T1000 (cell line): ENCODE results near the gene PTAR1.
A peak's percentile ranks its signal among the peaks of the same experiment; 100 is the strongest.
"Not testable (repeated sequence)": the region's sequence is repeated elsewhere in the genome, so short reads cannot be mapped to it uniquely, and the experiment has no call there.

Experiments
- DNase-seq: peaks from one replicate; lab custom pipeline; 2025; ENCODE audit warnings: mixed read lengths; lab: John Stamatoyannopoulos, UW

PTAR1 gene, protein sequence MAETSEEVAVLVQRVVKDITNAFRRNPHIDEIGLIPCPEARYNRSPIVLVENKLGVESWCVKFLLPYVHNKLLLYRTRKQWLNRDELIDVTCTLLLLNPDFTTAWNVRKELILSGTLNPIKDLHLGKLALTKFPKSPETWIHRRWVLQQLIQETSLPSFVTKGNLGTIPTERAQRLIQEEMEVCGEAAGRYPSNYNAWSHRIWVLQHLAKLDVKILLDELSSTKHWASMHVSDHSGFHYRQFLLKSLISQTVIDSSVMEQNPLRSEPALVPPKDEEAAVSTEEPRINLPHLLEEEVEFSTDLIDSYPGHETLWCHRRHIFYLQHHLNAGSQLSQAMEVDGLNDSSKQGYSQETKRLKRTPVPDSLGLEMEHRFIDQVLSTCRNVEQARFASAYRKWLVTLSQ

DNA sequence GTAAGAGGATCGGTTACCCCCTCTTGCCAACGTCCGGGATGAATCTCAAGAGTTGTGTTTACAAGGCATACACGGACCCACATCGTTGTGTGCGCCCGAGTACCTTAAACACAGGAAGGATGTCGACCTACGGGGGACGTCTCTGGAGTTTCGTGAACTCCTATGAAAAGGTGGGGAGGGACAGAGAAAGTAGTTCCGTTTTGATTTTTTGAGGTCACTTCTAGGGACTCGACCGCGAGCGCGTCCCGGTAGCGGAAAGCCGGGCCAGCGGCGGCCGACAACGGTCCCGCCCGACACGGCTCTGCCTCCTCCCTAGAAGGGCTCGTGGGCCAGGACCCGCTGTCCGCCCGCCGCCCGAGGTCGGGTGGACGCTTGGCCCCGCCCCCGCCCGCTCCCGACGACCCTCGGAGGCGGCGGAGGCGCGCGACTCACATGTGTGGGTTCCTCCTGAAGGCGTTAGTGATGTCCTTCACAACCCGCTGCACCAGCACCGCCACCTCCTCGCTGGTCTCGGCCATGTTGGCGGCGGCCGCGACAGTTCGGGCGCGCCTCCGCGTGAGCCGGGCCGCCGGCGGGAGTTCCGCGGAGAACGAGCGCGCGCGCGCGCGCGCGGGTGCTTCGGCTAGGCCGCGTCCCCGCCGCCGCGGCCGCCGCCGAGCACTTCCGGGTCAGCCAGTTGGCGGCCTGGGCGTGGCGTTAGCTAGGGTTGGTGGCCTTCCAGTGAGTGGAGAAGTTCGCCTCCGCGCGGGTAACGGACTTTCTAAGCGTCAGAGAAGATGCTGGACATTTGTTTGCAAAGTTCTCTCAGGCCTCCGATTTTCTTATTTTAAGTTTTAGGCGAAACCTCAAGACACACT, at the start of gene PTAR1:
TSS of gene PTAR1 (minus strand) at position 591 of the 857 bp plus-strand sequence. CDS start at position 518, 73 bp downstream.
- peak; percentile 81 for DNase-seq

GRCh38 chr9:69809304-69809863, 49.6 kb upstream of the PTAR1 start:
- no peak for DNase-seq

DNA sequence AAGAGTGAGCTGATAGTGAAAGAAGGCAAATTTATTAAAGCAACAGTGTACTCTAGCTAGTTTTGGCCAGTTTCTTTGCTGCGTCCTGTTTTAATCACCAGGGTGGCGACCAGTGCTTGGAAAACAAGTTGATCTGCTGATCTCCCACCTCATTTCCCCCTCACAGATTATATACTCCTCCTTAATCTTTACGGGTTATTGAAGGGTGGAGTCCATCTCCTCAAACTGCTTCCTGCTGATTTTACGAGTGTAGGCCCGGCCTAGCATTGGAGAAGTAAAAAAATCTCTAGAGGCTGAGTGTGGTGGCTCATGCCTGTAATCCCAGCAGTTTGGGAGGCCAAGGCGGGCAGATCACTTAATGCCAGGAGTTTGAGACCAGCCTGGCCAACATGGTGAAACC, 46.8 kb upstream of the PTAR1 start:
- DNase-seq = no peak

GRCh38 chr9:69805962-69806515, 46.2 kb upstream of the PTAR1 start:
- DNase-seq = no peak

- no peak for DNase-seq
These were observed 42.2 kb upstream of the PTAR1 start for GRCh38 chr9:69801989-69802388.

DNA sequence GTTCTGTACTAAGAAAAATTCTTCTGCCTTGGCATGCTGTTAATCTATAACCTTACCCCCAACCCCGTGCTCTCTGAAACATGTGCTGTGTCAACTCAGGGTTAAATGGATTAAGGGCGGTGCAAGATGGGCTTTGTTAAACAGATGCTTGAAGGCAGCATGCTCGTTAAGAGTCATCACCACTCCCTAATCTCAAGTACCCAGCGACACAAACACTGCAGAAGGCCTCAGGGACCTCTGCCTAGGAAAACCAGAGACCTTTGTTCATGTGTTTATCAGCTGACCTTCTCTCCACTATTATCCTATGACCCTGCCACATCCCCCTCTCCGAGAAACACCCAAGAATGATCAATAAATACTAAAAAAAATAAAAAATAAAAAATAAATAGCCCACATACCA, 40.2 kb upstream of the PTAR1 start:
- DNase-seq = not testable (repeated sequence)

DNA sequence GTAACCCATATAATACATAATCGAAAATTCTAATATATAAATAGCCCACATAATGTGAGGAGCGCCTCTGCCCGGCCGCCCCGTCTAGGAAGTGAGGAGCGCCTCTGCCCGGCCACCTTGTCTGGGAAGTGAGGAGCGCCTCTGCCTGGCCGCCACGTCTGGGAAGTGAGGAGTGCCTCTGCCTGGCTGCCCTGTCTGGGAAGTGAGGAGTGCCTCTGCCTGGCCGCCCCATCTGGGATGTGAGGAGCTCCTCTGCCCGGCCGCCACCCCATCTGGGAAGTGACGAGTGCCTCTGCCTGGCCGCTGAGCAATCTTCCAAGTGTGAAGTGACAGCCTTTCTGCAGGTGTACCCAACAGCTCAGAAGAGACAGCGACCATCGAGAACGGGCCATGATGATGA, 39.7 kb upstream of the PTAR1 start:
- not testable (repeated sequence) for DNase-seq

DNA sequence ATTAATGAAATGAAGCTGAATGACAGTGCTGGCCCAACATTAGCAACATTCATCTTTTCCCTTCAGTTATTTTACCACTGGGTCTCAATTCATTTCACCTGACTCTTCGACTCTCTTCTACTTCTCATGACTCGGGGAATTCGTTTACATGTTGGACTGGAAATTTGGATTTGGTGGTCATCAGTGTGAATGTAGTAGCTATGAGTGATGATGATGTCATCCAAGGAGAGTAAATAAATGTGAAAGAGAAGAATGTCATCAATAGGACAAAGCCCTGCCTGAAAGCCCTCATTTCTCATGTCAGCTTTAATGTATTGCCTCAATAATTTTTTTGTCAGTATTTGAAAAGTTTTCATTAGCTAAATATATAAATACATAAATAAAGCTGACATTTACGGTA, 38.9 kb upstream of the PTAR1 start:
- DNase-seq = no peak

DNA sequence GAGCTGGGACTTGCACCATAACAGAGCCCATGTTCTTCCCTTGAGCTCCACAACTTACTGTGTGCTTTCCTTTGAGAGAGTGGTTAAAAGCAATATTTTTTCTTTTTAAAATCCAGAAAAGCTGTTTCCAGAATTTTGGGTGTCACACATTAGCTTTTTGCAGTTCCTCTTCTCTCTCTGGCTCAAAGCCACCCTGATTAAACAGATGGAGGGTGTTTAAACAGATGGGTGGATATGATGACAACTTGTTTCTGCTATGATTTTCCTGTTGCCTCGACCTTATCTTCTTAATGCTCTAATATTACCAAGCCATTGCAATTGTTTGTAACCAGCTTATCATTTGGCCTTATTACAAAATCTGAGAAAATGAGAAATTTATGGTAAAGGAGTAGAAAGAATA, 37.9 kb upstream of the PTAR1 start:
- no peak for DNase-seq

DNA sequence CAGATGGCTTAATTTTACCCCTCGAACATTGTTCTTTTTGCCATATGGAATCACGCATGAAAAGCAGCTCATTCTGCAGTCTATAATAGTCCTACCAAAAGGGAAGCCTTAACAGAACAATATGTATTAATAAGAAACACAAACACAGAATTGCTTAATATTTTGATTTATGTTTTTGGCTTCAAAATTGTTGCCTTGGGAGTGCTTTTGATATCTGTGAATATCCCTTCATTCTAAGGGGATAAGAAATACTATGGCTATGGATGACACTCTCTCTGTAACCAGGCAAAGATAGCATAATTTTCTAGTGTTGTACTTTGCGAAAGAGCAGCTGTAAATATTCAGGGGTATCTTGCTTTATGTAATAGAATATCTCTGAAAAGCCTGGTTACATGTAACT, 34.5 kb upstream of the PTAR1 start:
- no peak for DNase-seq

DNA sequence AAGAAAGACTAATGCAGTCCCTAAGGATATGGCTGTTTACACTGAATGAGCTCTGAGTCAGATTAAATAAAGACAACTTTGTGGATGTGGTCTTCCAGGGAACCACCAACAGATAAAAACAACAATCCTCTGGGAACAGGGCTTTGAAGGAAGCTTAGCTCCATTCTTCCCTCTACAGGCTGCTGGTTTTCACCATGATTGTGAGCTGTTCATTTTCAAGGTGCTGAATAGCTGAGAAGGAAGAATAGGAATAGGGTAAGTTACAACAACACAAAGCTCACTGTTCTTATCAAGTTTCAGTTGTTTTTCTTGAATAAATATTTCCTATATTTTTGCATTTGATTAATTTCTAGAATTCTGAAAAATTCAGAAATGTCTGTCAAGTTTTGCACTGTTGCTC, 25.9 kb upstream of the PTAR1 start:
- no peak for DNase-seq

DNA sequence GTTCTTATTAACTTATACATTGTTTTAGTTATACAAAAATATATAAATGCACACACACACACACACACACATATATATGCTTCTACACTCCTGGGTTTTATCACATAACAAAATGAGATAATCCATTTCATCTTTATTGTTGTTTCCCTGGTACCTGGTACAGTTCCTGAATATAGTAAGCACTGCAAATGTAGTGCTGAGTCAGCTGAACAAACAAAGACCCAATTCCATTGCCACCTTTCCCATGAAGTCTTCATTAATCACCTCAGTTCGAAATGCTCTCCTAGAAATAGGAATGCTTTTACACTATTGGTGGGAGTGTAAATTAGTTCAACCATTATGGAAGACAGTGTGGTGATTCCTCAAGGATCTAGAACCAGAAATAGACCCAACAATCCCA, 13.4 kb upstream of the PTAR1 start:
- DNase-seq = no peak

DNA sequence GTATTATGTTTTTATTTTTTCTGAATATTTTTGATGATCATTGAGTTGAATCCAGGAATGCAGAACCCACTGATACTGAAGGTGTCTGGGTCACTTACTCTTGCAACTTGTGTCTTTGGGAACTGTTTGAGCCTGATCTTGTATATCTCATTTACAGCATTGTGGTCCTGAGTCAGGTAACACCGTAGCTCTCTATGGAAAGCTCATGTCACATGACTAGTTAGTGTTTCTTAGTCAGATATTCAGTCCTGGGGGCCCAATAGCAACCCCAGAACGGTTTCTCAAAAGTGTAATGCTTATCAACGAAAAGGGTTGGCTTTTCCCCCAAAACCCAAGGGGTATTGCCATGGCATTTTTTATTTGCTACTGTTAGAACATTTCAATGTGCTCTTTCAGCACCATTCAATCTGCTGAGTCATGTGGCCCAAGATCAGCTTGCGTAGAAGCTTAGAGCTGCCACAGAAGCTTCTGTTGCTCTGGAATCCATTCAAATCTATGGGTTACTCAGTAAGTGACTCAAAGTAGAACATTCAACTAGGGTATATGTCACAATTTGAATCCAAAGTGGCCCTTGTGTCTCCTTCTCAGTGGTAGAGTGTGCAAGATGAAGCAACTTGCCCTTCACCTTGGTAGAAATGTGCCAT, 12.1 kb upstream of the PTAR1 start:
- no peak for DNase-seq

GRCh38 chr9:69768716-69769115, 8.9 kb upstream of the PTAR1 start:
- DNase-seq = no peak

- no peak for DNase-seq
These were observed 8.3 kb upstream of the PTAR1 start for GRCh38 chr9:69768101-69768500.

DNA sequence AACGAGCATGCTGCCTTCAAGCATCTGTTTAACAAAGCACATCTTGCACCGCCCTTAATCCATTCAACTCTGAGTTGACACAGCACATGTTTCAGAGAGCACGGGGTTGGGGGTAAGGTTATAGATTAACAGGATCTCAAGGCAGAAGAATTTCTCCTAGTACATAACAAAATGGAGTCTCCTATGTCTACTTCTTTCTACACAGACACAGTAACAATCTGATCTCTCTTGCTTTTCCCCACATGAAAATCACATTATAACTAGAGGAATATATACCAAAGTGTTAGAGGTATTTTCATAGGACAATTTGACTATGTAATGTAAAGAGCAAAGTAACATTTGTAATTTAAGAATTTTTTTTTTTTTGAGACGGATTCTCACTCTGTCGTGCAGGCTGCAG, 4.1 kb upstream of the PTAR1 start:
- not testable (repeated sequence) for DNase-seq

DNA sequence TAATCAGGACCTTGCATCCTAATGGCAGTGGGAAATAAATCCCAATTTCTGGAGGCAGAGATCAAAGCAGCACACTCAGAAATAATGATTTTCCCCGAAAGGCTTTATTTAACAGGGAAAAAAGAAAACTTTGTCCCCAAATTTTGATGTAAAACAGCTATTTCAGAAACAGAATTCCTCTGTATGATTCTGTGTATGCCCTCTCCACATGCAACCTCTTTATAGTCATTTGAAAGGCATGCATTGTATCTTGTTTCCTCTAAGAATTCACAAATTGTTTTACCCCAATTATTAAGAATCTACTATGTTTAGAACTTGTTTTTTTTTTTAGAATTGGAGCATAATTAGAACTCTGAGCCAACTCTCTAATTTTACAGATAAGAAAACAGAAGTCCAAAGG, 2.7 kb upstream of the PTAR1 start:
- DNase-seq = no peak

- DNase-seq = no peak
These were observed 433 bp upstream of the PTAR1 start for GRCh38 chr9:69760278-69760610.

GRCh38 chr9:69759021-69759420, 790 bp downstream of the PTAR1 start:
- DNase-seq = no peak

DNA sequence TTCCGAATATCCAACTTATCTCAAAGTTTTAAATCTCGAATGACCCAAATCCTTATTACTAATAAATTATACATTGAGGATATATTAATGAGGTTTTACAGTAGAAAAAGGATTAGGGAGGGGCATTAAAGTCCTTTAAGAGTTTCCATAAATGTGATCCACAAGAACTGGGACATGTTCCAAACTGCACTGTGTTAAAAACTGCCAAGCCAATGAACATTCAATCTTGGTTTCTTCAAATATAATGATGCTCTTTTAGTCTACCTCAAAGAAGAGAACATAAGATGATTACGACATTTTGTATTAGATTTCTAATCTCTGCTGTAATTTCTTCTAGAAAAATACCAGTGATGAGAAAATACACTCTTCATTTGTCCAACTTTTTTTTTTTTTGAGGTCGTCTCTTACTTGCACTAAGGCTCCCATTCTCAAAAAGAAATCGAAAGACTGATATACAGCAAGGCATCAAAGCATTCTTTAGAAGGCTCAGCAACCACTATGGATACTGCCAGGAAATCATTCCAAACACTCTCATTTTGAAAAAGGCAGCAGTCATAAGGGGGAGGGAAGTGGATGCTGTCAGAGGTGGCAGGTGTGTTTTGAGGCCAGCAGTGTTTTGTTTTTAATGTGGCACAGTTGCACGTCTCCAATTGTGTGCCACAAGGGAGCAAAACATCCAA, 1.7 kb downstream of the PTAR1 start:
- no peak for DNase-seq

DNA sequence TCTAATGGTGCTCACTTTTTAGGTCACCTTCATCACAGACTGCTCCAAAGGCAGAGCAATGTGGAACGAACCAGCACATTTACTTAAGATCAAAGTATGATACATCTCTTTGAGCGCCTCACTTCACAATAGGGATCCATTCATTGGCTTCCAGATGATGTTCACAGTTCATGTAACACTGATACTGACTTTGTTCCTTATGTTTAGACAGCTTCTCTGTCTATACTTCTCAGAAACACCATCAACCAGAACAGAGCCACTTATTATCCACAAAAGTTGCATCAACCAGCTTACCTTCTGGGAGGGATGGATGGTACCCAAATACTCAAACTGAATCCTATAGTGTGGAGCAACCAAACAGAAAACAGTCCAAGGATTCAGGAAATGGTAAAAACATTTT, 4.6 kb downstream of the PTAR1 start:
- no peak for DNase-seq

GRCh38 chr9:69753830-69754229, 6.0 kb downstream of the PTAR1 start:
- DNase-seq = no peak
